Stimulated activated CD4-positive, alpha-beta T cell treated with anti-CD3 and anti-CD28 coated beads, TNF-alpha, amount 100 ng/mL, for 24 hours (primary cell): Measurements from ENCODE around the gene SH3BP5.
A peak's percentile ranks its signal among the peaks of the same experiment; 100 is the strongest.

Experiments
- DNase-seq, 3 experiments: peaks; one replicate each; pipeline ENCODE4 v3.0.0-alpha.2; 2020; ENCODE audit warnings: low read depth in 3 of 3

SH3BP5 gene

GRCh38 chr3:15253023-15253697 is 79.2 kb downstream of the SH3BP5 start:
- no peak for DNase-seq

GRCh38 chr3:15246186-15246585 is 86.2 kb downstream of the SH3BP5 start:
- DNase-seq = no peak

- no peak for DNase-seq
Observed at GRCh38 chr3:15243822-15244482, 88.4 kb downstream of the SH3BP5 start.

- peak in 2 of 3 experiments; percentile 13 to 27 for DNase-seq
Observed at GRCh38 chr3:15241341-15241740, 91.0 kb downstream of the SH3BP5 start.

- DNase-seq = no peak
Observed at GRCh38 chr3:15229262-15229661, 103.1 kb downstream of the SH3BP5 start.

GRCh38 chr3:15228147-15228546 is 104.2 kb downstream of the SH3BP5 start:
- DNase-seq = no peak

GRCh38 chr3:15223685-15224572 is 108.5 kb downstream of the SH3BP5 start:
- DNase-seq = no peak

- no peak for DNase-seq
Observed at GRCh38 chr3:15221574-15222217, 110.7 kb downstream of the SH3BP5 start.

- no peak for DNase-seq
Observed at GRCh38 chr3:15220661-15221060, 111.7 kb downstream of the SH3BP5 start.

GRCh38 chr3:15220056-15220455 is 112.3 kb downstream of the SH3BP5 start:
- no peak for DNase-seq

GRCh38 chr3:15218689-15219088 is 113.7 kb downstream of the SH3BP5 start:
- DNase-seq = no peak

GRCh38 chr3:15217841-15218267 is 114.5 kb downstream of the SH3BP5 start:
- no peak for DNase-seq

- no peak for DNase-seq
Observed at GRCh38 chr3:15217011-15217671, 115.2 kb downstream of the SH3BP5 start.

GRCh38 chr3:15216501-15216900 is 115.9 kb downstream of the SH3BP5 start:
- no peak for DNase-seq

GRCh38 chr3:15215996-15216395 is 116.4 kb downstream of the SH3BP5 start:
- DNase-seq = no peak

GRCh38 chr3:15214758-15215157 is 117.6 kb downstream of the SH3BP5 start:
- no peak for DNase-seq

- DNase-seq = no peak
Observed at GRCh38 chr3:15211937-15212336, 120.4 kb downstream of the SH3BP5 start.

GRCh38 chr3:15207836-15208504 is 124.4 kb downstream of the SH3BP5 start:
- DNase-seq = no peak

- no peak for DNase-seq
Observed at GRCh38 chr3:15206662-15207576, 125.5 kb downstream of the SH3BP5 start.
